MM.1S (cell line): ENCODE measurements around the gene AGPS.

ENCODE experiments used
- DNase-seq: peaks from one replicate; pipeline ENCODE4 v3.0.0-alpha.2; 2015
- H2AFZ ChIP-seq: fragments of 300-600 bp; sonication (generic); 2 replicates; pipeline ENCODE4 v1.6.0; 2016; ENCODE audit warnings: antibody characterized with exemption, low read length
- H3F3A ChIP-seq: fragments of 300-600 bp; sonication (generic); 2 replicates; pipeline ENCODE4 v1.6.1; 2016; ENCODE audit warnings: mild to moderate bottlenecking, antibody characterized with exemption, low read length, moderate library complexity, mixed read lengths; ENCODE audit not compliant: insufficient read depth
- H3K27ac ChIP-seq: fragments of 300-600 bp; sonication (generic); 2 replicates; pipeline ENCODE4 v1.5.1; 2016; ENCODE audit warnings: mild to moderate bottlenecking, low read length
- H3K27me3 ChIP-seq: fragments of 300-600 bp; sonication (generic); replicated peaks from 2 replicates; pipeline ENCODE4 v1.6.0; 2016; ENCODE audit warnings: low read length; ENCODE audit not compliant: insufficient read depth
- H3K36me3 ChIP-seq: fragments of 300-600 bp; sonication (generic); replicated peaks from 2 replicates; pipeline ENCODE4 v1.6.1; 2016; ENCODE audit warnings: mild to moderate bottlenecking, low read length, mixed read lengths; ENCODE audit not compliant: insufficient read depth
- H3K4me1 ChIP-seq: fragments of 300-600 bp; sonication (generic); 2 replicates; pipeline ENCODE4 v1.6.1; 2016; ENCODE audit warnings: low read length, mixed read lengths
- H3K4me2 ChIP-seq: fragments of 300-600 bp; sonication (generic); 2 replicates; pipeline ENCODE4 v1.6.0; 2016; ENCODE audit warnings: low read depth, low read length
- H3K4me3 ChIP-seq: fragments of 300-600 bp; sonication (generic); 2 replicates; pipeline ENCODE4 v1.5.1; 2016; ENCODE audit warnings: low read length, mixed read lengths
- H3K79me2 ChIP-seq: fragments of 300-600 bp; sonication (generic); 2 replicates; pipeline ENCODE4 v1.6.1; 2016; ENCODE audit warnings: mixed run types, low read length, mixed read lengths
- H3K9ac ChIP-seq: fragments of 300-600 bp; sonication (generic); 2 replicates; pipeline ENCODE4 v1.6.1; 2016; ENCODE audit warnings: low read length, mixed read lengths
- H3K9me2 ChIP-seq: fragments of 300-600 bp; sonication (generic); replicated peaks from 2 replicates; pipeline ENCODE4 v1.6.1; 2016; ENCODE audit warnings: mild to moderate bottlenecking, low read length, mixed read lengths; ENCODE audit not compliant: insufficient read depth
- H3K9me3 ChIP-seq: fragments of 300-600 bp; sonication (generic); replicated peaks from 2 replicates; pipeline ENCODE4 v1.6.1; 2016; ENCODE audit warnings: mild to moderate bottlenecking, low read length, mixed read lengths; ENCODE audit not compliant: insufficient read depth
- H4K20me1 ChIP-seq: fragments of 300-600 bp; sonication (generic); 2 replicates; pipeline ENCODE4 v1.6.1; 2016; ENCODE audit warnings: mild to moderate bottlenecking, low read length, moderate library complexity, mixed read lengths; ENCODE audit not compliant: insufficient read depth
- EZH2 ChIP-seq: fragments of 300-600 bp; sonication (generic); optimal IDR thresholded peaks from 2 replicates; pipeline ENCODE3; 2017; ENCODE audit warnings: low read depth, mild to moderate bottlenecking, antibody characterized with exemption, low read length, mixed read lengths
- EZH2phosphoT487 ChIP-seq: fragments of 300-600 bp; sonication (generic); IDR thresholded peaks from 2 replicates; pipeline ENCODE4 v1.6.1; 2018; ENCODE audit warnings: antibody characterized with exemption, low read length
- TF ChIP-seq, protein P1 (sequence below): fragments of 300-600 bp; sonication (generic); IDR thresholded peaks from 2 replicates; pipeline ENCODE4 v1.5.1; 2016; ENCODE audit warnings: antibody characterized with exemption, low read length, mixed read lengths

Gene AGPS

DNA sequence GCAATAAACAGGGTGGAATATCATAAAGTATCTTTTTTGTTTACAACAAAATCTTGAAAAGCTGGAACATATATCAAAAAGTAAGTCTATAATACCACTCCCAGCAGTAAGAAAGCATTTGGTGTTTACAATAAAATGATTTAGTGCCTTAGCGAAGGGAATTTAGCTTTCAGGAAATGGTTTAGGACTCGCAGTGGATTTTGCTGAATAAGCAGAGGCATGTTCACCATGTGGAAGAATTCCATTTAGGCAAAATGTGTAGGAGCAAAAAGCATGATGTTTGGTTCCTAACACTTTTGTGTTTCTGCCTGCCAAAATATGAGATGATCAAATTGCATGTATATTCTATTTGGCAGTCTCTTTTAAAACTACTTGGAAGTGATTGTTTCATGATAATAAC is 163.6 kb downstream of the AGPS start:
- H3F3A ChIP-seq: no peaks in the 10 kb centered on the region
- H3K27me3 ChIP-seq: no peaks in the 10 kb centered on the region
- H3K4me3 ChIP-seq: no peak overlapping the region
- H3K36me3 ChIP-seq: no peaks in the 10 kb centered on the region
- no peak overlapping the region for H2AFZ ChIP-seq
- H3K4me2 ChIP-seq: no peak overlapping the region
- no peaks in the 10 kb centered on the region for H3K79me2 ChIP-seq
- no peaks in the 10 kb centered on the region for H3K9me3 ChIP-seq
- no peaks in the 10 kb centered on the region for H3K9me2 ChIP-seq
- H3K27ac ChIP-seq: no peak overlapping the region
- no peak for DNase-seq
- H3K4me1 ChIP-seq: peaks cover 4% of the 10 kb centered on the region; the same call in 1 of the 2 replicates
- H4K20me1 ChIP-seq: no peaks in the 10 kb centered on the region
- TF ChIP-seq, protein P1, sequence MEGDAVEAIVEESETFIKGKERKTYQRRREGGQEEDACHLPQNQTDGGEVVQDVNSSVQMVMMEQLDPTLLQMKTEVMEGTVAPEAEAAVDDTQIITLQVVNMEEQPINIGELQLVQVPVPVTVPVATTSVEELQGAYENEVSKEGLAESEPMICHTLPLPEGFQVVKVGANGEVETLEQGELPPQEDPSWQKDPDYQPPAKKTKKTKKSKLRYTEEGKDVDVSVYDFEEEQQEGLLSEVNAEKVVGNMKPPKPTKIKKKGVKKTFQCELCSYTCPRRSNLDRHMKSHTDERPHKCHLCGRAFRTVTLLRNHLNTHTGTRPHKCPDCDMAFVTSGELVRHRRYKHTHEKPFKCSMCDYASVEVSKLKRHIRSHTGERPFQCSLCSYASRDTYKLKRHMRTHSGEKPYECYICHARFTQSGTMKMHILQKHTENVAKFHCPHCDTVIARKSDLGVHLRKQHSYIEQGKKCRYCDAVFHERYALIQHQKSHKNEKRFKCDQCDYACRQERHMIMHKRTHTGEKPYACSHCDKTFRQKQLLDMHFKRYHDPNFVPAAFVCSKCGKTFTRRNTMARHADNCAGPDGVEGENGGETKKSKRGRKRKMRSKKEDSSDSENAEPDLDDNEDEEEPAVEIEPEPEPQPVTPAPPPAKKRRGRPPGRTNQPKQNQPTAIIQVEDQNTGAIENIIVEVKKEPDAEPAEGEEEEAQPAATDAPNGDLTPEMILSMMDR: no peak
- TF ChIP-seq EZH2 (no peak), EZH2phosphoT487 (no peak)
- no peak overlapping the region for H3K9ac ChIP-seq

DNA sequence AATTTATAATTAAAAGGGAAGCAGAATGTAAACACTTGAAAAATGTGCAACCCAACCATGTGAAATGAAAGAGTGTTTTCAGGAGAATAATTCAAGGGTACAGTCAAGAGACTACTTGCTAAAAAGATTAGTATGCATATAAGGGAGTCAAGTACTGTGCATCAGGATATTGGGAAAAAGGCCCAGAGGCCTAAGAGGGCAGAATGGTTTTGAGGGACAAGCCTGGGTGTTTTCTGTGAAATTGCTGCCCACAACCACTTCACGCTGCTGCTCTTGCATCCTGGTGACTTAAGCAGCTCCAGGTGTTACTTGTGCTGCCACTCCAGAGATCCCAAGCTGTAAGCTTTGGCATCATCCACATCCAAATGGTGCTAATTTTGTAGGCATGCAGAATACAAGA is 165.2 kb downstream of the AGPS start:
- H3K9me2 ChIP-seq: no peaks in the 10 kb centered on the region
- H3K27me3 ChIP-seq: no peaks in the 10 kb centered on the region
- H3K27ac ChIP-seq: no peak overlapping the region
- no peaks in the 10 kb centered on the region for H4K20me1 ChIP-seq
- no peak overlapping the region for H3K4me3 ChIP-seq
- no peaks in the 10 kb centered on the region for H3F3A ChIP-seq
- no peak overlapping the region for H3K9ac ChIP-seq
- H2AFZ ChIP-seq: no peak overlapping the region
- no peaks in the 10 kb centered on the region for H3K36me3 ChIP-seq
- H3K4me1 ChIP-seq: peaks cover 4% of the 10 kb centered on the region; the same call in 1 of the 2 replicates
- no peaks in the 10 kb centered on the region for H3K9me3 ChIP-seq
- TF ChIP-seq, protein P1: no peak
- TF ChIP-seq EZH2phosphoT487 (no peak), EZH2 (no peak)
- no peak for DNase-seq
- no peak overlapping the region for H3K4me2 ChIP-seq
- H3K79me2 ChIP-seq: no peaks in the 10 kb centered on the region

DNA sequence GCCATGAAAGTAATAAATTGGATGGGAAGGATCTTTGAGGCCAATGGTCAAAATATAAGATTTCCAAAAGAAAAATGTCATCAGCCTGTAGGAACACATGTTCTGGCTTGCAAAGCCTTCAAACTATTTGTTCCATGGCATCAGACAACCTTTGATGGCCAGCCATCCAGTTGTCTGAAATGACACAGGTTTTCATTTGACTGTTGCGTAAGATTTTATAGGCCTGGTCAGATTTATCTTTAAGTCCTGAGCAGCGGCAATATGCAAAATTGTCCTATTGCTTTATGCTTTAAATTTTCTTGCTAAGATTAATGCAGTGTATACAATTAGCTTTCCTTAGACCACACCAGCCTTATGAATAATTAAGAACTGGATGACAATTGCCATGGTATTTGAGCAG is 167.1 kb downstream of the AGPS start:
- H3K36me3 ChIP-seq: no peaks in the 10 kb centered on the region
- H3K79me2 ChIP-seq: no peaks in the 10 kb centered on the region
- no peaks in the 10 kb centered on the region for H3K9me3 ChIP-seq
- no peak overlapping the region for H3K4me3 ChIP-seq
- H3K4me2 ChIP-seq: no peak overlapping the region
- H3K9me2 ChIP-seq: no peaks in the 10 kb centered on the region
- H3K4me1 ChIP-seq: no peaks in the 10 kb centered on the region
- H2AFZ ChIP-seq: no peak overlapping the region
- H3K27ac ChIP-seq: no peak overlapping the region
- no peaks in the 10 kb centered on the region for H4K20me1 ChIP-seq
- DNase-seq: no peak
- no peaks in the 10 kb centered on the region for H3F3A ChIP-seq
- TF ChIP-seq, protein P1: no peak
- no peak for TF ChIP-seq EZH2phosphoT487
- no peak for TF ChIP-seq EZH2
- H3K9ac ChIP-seq: no peak overlapping the region
- H3K27me3 ChIP-seq: no peaks in the 10 kb centered on the region
